H9 (cell line): ENCODE data around the gene MCRIP1. TPM values are rescaled to one million over a fixed set of nuclear protein-coding genes. Genes with fewer than 3 reads are reported as not detected.

Source experiments
- DNase-seq: peaks from one replicate; pipeline ENCODE4 v3.0.0-alpha.2; 2017
- H2AFZ ChIP-seq: one replicate; pipeline ENCODE4 v1.6.1; 2013; ENCODE audit warnings: mild to moderate bottlenecking, low read length, control low read depth, moderate library complexity
- H2AK5ac ChIP-seq: 2 replicates; pipeline ENCODE4 v1.6.1; 2013; ENCODE audit warnings: low read length, control low read depth, mixed read lengths; ENCODE audit not compliant: insufficient read length
- H2BK120ac ChIP-seq: one replicate; pipeline ENCODE4 v1.6.1; 2013; ENCODE audit warnings: low read depth, mild to moderate bottlenecking, low read length, control low read depth, inconsistent platforms; ENCODE audit not compliant: poor library complexity, severe bottlenecking
- H2BK12ac ChIP-seq: 2 replicates; pipeline ENCODE4 v1.6.1; 2013; ENCODE audit warnings: low read length, control low read depth, mixed read lengths, low read depth; ENCODE audit not compliant: insufficient read length
- H2BK15ac ChIP-seq: 2 replicates; pipeline ENCODE4 v1.6.1; 2013; ENCODE audit warnings: low read depth, low read length, control low read depth
- H2BK20ac ChIP-seq: one replicate; pipeline ENCODE4 v1.6.1; 2013; ENCODE audit warnings: low read depth, mild to moderate bottlenecking, low read length, control low read depth, inconsistent platforms; ENCODE audit not compliant: poor library complexity, severe bottlenecking
- H2BK5ac ChIP-seq: 2 replicates; pipeline ENCODE4 v1.6.1; 2013; ENCODE audit warnings: low read length, control low read depth, mixed read lengths; ENCODE audit not compliant: insufficient read length
- H3K14ac ChIP-seq: 2 replicates; pipeline ENCODE4 v1.6.1; 2013; ENCODE audit warnings: low read length, control low read depth; ENCODE audit not compliant: insufficient read depth
- H3K18ac ChIP-seq: 2 replicates; pipeline ENCODE4 v1.6.1; 2013; ENCODE audit warnings: low read depth, mild to moderate bottlenecking, mixed read lengths, low read length, control low read depth; ENCODE audit not compliant: insufficient read length
- H3K23ac ChIP-seq: 2 replicates; pipeline ENCODE4 v1.6.1; 2013; ENCODE audit warnings: low read length, control low read depth, mixed read lengths, low read depth; ENCODE audit not compliant: insufficient read length
- H3K23me2 ChIP-seq: 2 replicates; pipeline ENCODE4 v1.6.1; 2013; ENCODE audit warnings: low read depth, mild to moderate bottlenecking, mixed read lengths, low read length, control low read depth; ENCODE audit not compliant: insufficient read length, poor library complexity, severe bottlenecking
- H3K27ac ChIP-seq: 2 replicates; pipeline ENCODE4 v1.5.1; 2013; ENCODE audit warnings: low read length, control low read depth, mixed read lengths, low read depth; ENCODE audit not compliant: insufficient read length
- H3K27me3 ChIP-seq: 2 replicates; pipeline ENCODE4 v1.6.1; 2013; ENCODE audit warnings: low read length, control low read depth, inconsistent platforms; ENCODE audit not compliant: insufficient read depth
- H3K4ac ChIP-seq: 2 replicates; pipeline ENCODE4 v1.6.1; 2013; ENCODE audit warnings: low read depth, mild to moderate bottlenecking, control low read depth, inconsistent platforms, low read length, moderate library complexity
- H3K4me1 ChIP-seq: 2 replicates; pipeline ENCODE4 v1.6.1; 2013; ENCODE audit warnings: low read length, control low read depth, inconsistent platforms; ENCODE audit not compliant: insufficient read depth
- H3K4me2 ChIP-seq: 2 replicates; pipeline ENCODE4 v1.6.1; 2013; ENCODE audit warnings: low read length, control low read depth, mixed read lengths; ENCODE audit not compliant: insufficient read length, insufficient read depth
- H3K56ac ChIP-seq: 2 replicates; pipeline ENCODE4 v1.6.1; 2013; ENCODE audit warnings: low read depth, mild to moderate bottlenecking, mixed read lengths, low read length, control low read depth; ENCODE audit not compliant: insufficient read length
- H3K79me1 ChIP-seq: 2 replicates; pipeline ENCODE4 v1.6.1; 2013; ENCODE audit warnings: low read depth, mild to moderate bottlenecking, moderate library complexity, low read length, control low read depth, inconsistent platforms; ENCODE audit not compliant: insufficient read depth, poor library complexity, severe bottlenecking
- H3K79me2 ChIP-seq: 2 replicates; pipeline ENCODE4 v1.6.1; 2013; ENCODE audit warnings: low read length, control low read depth, inconsistent platforms; ENCODE audit not compliant: insufficient read depth
- H3K9ac ChIP-seq: 2 replicates; pipeline ENCODE4 v1.6.1; 2013; ENCODE audit warnings: low read length, control low read depth, mixed read lengths; ENCODE audit not compliant: insufficient read length; ENCODE audit errors: extremely low read depth
- H3K9me3 ChIP-seq: one replicate; pipeline ENCODE4 v1.6.1; 2013; ENCODE audit warnings: low read depth, low read length, inconsistent platforms; ENCODE audit not compliant: control insufficient read depth
- H3T11ph ChIP-seq: one replicate; pipeline ENCODE4 v1.6.1; 2013; ENCODE audit warnings: mild to moderate bottlenecking, low read length, control low read depth, inconsistent platforms
- H4K20me1 ChIP-seq: one replicate; pipeline ENCODE4 v1.6.1; 2013; ENCODE audit not compliant: control insufficient read depth, insufficient read length, insufficient read depth
- H4K5ac ChIP-seq: 2 replicates; pipeline ENCODE4 v1.6.1; 2013; ENCODE audit warnings: low read depth, mild to moderate bottlenecking, mixed read lengths, low read length, control low read depth; ENCODE audit not compliant: insufficient read length
- H4K8ac ChIP-seq: replicated peaks from 2 replicates; pipeline ENCODE4 v1.6.1; 2013; ENCODE audit warnings: low read length, control low read depth, mixed read lengths, low read depth; ENCODE audit not compliant: insufficient read length
- H4K91ac ChIP-seq: 2 replicates; pipeline ENCODE4 v1.6.1; 2013; ENCODE audit warnings: low read depth, mild to moderate bottlenecking, moderate library complexity, mixed read lengths, low read length, control low read depth; ENCODE audit not compliant: insufficient read length
- H3K27ac Mint-ChIP-seq, 3 experiments: 2 replicates in 2 of 3; 3 replicates in 1 of 3; pipeline ENCODE4 v1.8.0; 2020 to 2021; ENCODE audit warnings: mixed read lengths in 3 of 3, mild to moderate bottlenecking in 1 of 3, moderate library complexity in 1 of 3
- H3K27me3 Mint-ChIP-seq: 2 replicates; pipeline ENCODE4 v1.8.0; 2021; ENCODE audit warnings: low read depth, mild to moderate bottlenecking, moderate library complexity, mixed read lengths
- H3K36me3 Mint-ChIP-seq, 3 experiments: 2 replicates in 2 of 3; 3 replicates in 1 of 3; pipeline ENCODE4 v1.8.0; 2020 to 2021; ENCODE audit warnings: low read depth in 3 of 3, mixed read lengths in 3 of 3; ENCODE audit not compliant: insufficient read depth in 1 of 3
- H3K4me1 Mint-ChIP-seq, 2 experiments: 2 replicates each; pipeline ENCODE4 v1.8.0; 2020; ENCODE audit warnings: mixed read lengths in 2 of 2
- H3K4me3 Mint-ChIP-seq, 2 experiments: 2 replicates in 1 of 2; 3 replicates in 1 of 2; pipeline ENCODE4 v1.8.0; 2020 to 2021; ENCODE audit warnings: mild to moderate bottlenecking in 2 of 2, mixed read lengths in 2 of 2, moderate library complexity in 1 of 2
- H3K9me3 Mint-ChIP-seq, 2 experiments: 2 replicates in 1 of 2; 3 replicates in 1 of 2; pipeline ENCODE4 v1.8.0; 2020; ENCODE audit warnings: mild to moderate bottlenecking in 2 of 2, mixed read lengths in 2 of 2, moderate library complexity in 1 of 2
- WGBS: extraction: QIAGEN DNeasy Blood & Tissue Kit; methylation state at CpG from one replicate; pipeline ENCODE4 v1.1.7; 2013; ENCODE audit warnings: missing lambda C conversion rate, low lambda C conversion rate, mixed read lengths; ENCODE audit not compliant: insufficient read length; ENCODE audit errors: extremely low coverage; 5-methylcytosine and 5-hydroxymethylcytosine counted together
- total RNA-seq: library from RNA; stranded (reverse); gene quantifications from 2 replicates; pipeline ENCODE4 v1.2.1, GENCODE V29; 2021
- TF ChIP-seq, protein P1 (sequence below): fragments of 200-600 bp; sonication (generic); conservative IDR thresholded peaks from 3 replicates; pipeline ENCODE4 v1.8.0; 2021; ENCODE audit warnings: antibody characterized with exemption, mild to moderate bottlenecking

Gene MCRIP1
- total RNA-seq, 1 experiment from 2014 or later = 118 TPM

DNA sequence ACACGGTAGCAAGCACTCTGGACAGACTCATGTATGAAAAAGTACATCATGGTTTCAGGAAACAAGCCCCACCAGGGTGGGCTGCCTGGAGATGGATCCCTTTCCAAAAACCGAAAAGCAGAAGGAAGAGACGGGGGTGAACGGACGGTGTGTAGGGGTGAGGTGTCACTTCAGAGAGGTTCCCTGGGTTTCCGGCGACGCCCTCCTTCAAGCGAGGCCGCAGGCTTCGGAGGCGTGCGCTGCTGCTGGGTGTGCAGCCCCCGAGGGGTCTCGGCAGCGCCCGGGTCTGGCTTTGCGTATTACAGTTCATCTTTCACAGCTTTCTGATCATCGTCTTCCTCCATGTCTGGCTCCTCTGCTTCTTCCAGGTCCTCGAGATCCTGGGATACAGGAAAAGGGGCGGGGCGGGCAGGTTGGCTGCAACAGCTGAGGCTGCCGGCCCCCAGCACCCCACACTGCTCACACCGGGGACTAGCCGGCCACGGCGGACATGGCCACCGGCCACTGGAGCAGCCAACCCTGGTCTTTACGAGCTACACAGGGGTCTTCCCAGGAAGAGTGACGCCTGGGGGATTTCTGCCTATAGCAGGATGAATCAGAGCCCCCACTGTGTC is 10.7 kb upstream of the MCRIP1 start:
- H3K9ac ChIP-seq = no peak overlapping the region
- H3K79me1 ChIP-seq = no peaks in the 10 kb centered on the region
- H2AFZ ChIP-seq = no peak overlapping the region
- H4K5ac ChIP-seq = no peak overlapping the region
- H2BK20ac ChIP-seq = no peak overlapping the region
- no peak overlapping the region for H2BK120ac ChIP-seq
- no peak overlapping the region for H4K8ac ChIP-seq
- no CpG with 5 or more reads among the region's 30 CpGs for WGBS
- H3K27ac ChIP-seq = no peak overlapping the region
- no peak overlapping the region for H3K4ac ChIP-seq
- H4K91ac ChIP-seq = no peak overlapping the region
- H3K23me2 ChIP-seq = no peaks in the 10 kb centered on the region
- no peak overlapping the region for H3K14ac ChIP-seq
- H2AK5ac ChIP-seq = no peak overlapping the region
- H3K23ac ChIP-seq = no peak overlapping the region
- no peak overlapping the region for H3T11ph ChIP-seq
- DNase-seq = no peak
- H3K4me1 ChIP-seq = no peaks in the 10 kb centered on the region
- H3K18ac ChIP-seq = no peak overlapping the region
- Mint-ChIP-seq H3K36me3 (peaks cover 19 to 52% (median 42%) of the 10 kb centered on the region in 3 experiments; a peak in 6 of 7 replicates), H3K9me3 (no peaks in the 10 kb centered on the region), H3K4me1 (peaks cover 4 to 5% of the 10 kb centered on the region in 2 experiments; a peak in 3 of 4 replicates), H3K27me3 (no peaks in the 10 kb centered on the region), H3K4me3 (no peak overlapping the region), H3K27ac (peak overlapping the region in 1 of 3 experiments; percentile 28; a peak in 2 of 7 replicates)
- no peak overlapping the region for H2BK15ac ChIP-seq
- no peak overlapping the region for H2BK5ac ChIP-seq
- H3K56ac ChIP-seq = no peak overlapping the region
- H3K9me3 ChIP-seq = no peaks in the 10 kb centered on the region
- no peaks in the 10 kb centered on the region for H4K20me1 ChIP-seq
- TF ChIP-seq, protein P1, sequence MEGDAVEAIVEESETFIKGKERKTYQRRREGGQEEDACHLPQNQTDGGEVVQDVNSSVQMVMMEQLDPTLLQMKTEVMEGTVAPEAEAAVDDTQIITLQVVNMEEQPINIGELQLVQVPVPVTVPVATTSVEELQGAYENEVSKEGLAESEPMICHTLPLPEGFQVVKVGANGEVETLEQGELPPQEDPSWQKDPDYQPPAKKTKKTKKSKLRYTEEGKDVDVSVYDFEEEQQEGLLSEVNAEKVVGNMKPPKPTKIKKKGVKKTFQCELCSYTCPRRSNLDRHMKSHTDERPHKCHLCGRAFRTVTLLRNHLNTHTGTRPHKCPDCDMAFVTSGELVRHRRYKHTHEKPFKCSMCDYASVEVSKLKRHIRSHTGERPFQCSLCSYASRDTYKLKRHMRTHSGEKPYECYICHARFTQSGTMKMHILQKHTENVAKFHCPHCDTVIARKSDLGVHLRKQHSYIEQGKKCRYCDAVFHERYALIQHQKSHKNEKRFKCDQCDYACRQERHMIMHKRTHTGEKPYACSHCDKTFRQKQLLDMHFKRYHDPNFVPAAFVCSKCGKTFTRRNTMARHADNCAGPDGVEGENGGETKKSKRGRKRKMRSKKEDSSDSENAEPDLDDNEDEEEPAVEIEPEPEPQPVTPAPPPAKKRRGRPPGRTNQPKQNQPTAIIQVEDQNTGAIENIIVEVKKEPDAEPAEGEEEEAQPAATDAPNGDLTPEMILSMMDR = no peak
- H3K4me2 ChIP-seq = no peak overlapping the region
- no peak overlapping the region for H2BK12ac ChIP-seq
- no peaks in the 10 kb centered on the region for H3K79me2 ChIP-seq
- no peaks in the 10 kb centered on the region for H3K27me3 ChIP-seq
